ENCODE measurements around the gene MAP2K5.

Gene MAP2K5

GRCh38 chr15:67781061-67781460 is 238.6 kb downstream of the MAP2K5 start:
- TF ChIP-seq CTCF (IDR thresholded peaks at IDR 0.05; ENCODE audit: low read depth, low read length): no peak
- no peak overlapping the region for H3K4me3 ChIP-seq (ENCODE audit: low read depth, low read length)

- TF ChIP-seq CTCF (IDR thresholded peaks at IDR 0.05; ENCODE audit: low read depth, low read length): no peak
- no peak overlapping the region for H3K4me3 ChIP-seq (ENCODE audit: low read depth, low read length)
Observed at GRCh38 chr15:67781907-67782690, 239.6 kb downstream of the MAP2K5 start.

GRCh38 chr15:67782691-67782991 is 240.1 kb downstream of the MAP2K5 start:
- H3K4me3 ChIP-seq (ENCODE audit: low read depth, low read length): no peak overlapping the region

GRCh38 chr15:67783303-67783702 is 240.8 kb downstream of the MAP2K5 start:
- no peak for TF ChIP-seq CTCF (IDR thresholded peaks at IDR 0.05; ENCODE audit: low read depth, low read length)
- no peak overlapping the region for H3K4me3 ChIP-seq (ENCODE audit: low read depth, low read length)

More at GRCh38 chr15:67782691-67782991, 240.1 kb downstream of the MAP2K5 start:
- TF ChIP-seq CTCF (IDR thresholded peaks at IDR 0.05; ENCODE audit: low read depth, low read length): no peak

- TF ChIP-seq CTCF (IDR thresholded peaks at IDR 0.05; ENCODE audit: low read depth, low read length): no peak
- H3K4me3 ChIP-seq (ENCODE audit: low read depth, low read length): no peak overlapping the region
Observed at GRCh38 chr15:67784090-67784781, 241.7 kb downstream of the MAP2K5 start.

GRCh38 chr15:67784856-67785430 is 242.4 kb downstream of the MAP2K5 start:
- no peak overlapping the region for H3K4me3 ChIP-seq (ENCODE audit: low read depth, low read length)
- TF ChIP-seq CTCF (IDR thresholded peaks at IDR 0.05; ENCODE audit: low read depth, low read length): no peak

- TF ChIP-seq CTCF (IDR thresholded peaks at IDR 0.05; ENCODE audit: low read depth, low read length): no peak
- H3K4me3 ChIP-seq (ENCODE audit: low read depth, low read length): no peak overlapping the region
Observed at GRCh38 chr15:67785431-67785830, 242.9 kb downstream of the MAP2K5 start.

All from WI38 (cell line).